Stomach (tissue), 4 donors: ENCODE data around the gene BBIP1.

ENCODE experiments used
- CTCF ChIP-seq, 7 experiments: fragments of 450-650 bp in 4 of 7; fragments of 200-600 bp in 3 of 7; sonication (generic) in 3 of 7; IDR thresholded peaks; one replicate each; pipeline ENCODE4 v1.5.1; 2016 to 2019; ENCODE audit warnings: antibody characterized with exemption in 7 of 7, control low read depth in 2 of 7, mild to moderate bottlenecking in 1 of 7
- POLR2A ChIP-seq, 4 donors: fragments of 450-650 bp; IDR thresholded peaks; one replicate each; pipeline ENCODE4 v1.6.1; 2016; ENCODE audit warnings: antibody characterized with exemption in 4 of 4, control low read depth in 2 of 4, mild to moderate bottlenecking in 1 of 4, moderate library complexity in 1 of 4
- POLR2AphosphoS5 ChIP-seq, 3 donors: sonication (generic); formaldehyde crosslinking; IDR thresholded peaks; one replicate each; pipeline ENCODE4 v1.6.1; 2016; ENCODE audit warnings: antibody characterized with exemption in 3 of 3

GRCh38 chr10:110897184-110897583 is 21.8 kb downstream of the BBIP1 start:
- no peak for TF ChIP-seq CTCF (IDR thresholded peaks at IDR 0.05)
- no peak for TF ChIP-seq POLR2A (IDR thresholded peaks at IDR 0.05)
- TF ChIP-seq POLR2AphosphoS5 (IDR thresholded peaks at IDR 0.05) = no peak
